H1 (cell line): ENCODE measurements around the gene SYT2. TPM values are rescaled to one million over a fixed set of nuclear protein-coding genes. Genes with fewer than 3 reads are reported as not detected.

Source experiments
- CTCF ChIA-PET: fragments of 300-600 bp; sonication (Branson Sonifier 250); formaldehyde crosslinking; loops from one replicate; lab custom pipeline; 2021; ENCODE audit not compliant: partially characterized antibody; lab: Charles Lee
- POLR2A ChIA-PET: fragments of 300-600 bp; sonication (Branson Sonifier 250); formaldehyde crosslinking; loops from one replicate; lab custom pipeline; 2021; ENCODE audit warnings: inconsistent platforms; ENCODE audit not compliant: partially characterized antibody; lab: Charles Lee
- DNase-seq, 2 experiments: peaks; one replicate each; pipeline versions ENCODE4 v3.0.0 to v3.0.0-alpha.2; 2010 to 2022; ENCODE audit warnings: low spot score in 2 of 2, low read depth in 1 of 2, mixed read lengths in 1 of 2
- FAIRE-seq: peaks from 2 replicates; lab custom pipeline; 2011; peaks lifted over from hg19 to GRCh38; lab: Jason Lieb, UNC
- H2AFZ ChIP-seq: 2 replicates; pipeline ENCODE4 v1.8.1; 2012; ENCODE audit warnings: low read length, inconsistent platforms
- H2AK5ac ChIP-seq: 2 replicates; pipeline ENCODE4 v1.6.1; 2013; ENCODE audit warnings: low read depth, low read length
- H2BK120ac ChIP-seq: replicated peaks from 2 replicates; pipeline ENCODE3; 2013; ENCODE audit warnings: low read depth, low read length, inconsistent platforms
- H2BK12ac ChIP-seq: 2 replicates; pipeline ENCODE4 v1.6.1; 2013; ENCODE audit warnings: low read depth, low read length
- H2BK15ac ChIP-seq: 2 replicates; pipeline ENCODE4 v1.6.1; 2013; ENCODE audit warnings: low read length
- H2BK20ac ChIP-seq: 2 replicates; pipeline ENCODE4 v1.6.1; 2013; ENCODE audit warnings: low read length
- H2BK5ac ChIP-seq: 2 replicates; pipeline ENCODE4 v1.6.1; 2013; ENCODE audit warnings: low read depth, low read length
- H3K14ac ChIP-seq: 2 replicates; pipeline ENCODE4 v1.6.1; 2013; ENCODE audit warnings: inconsistent platforms; ENCODE audit not compliant: insufficient read length
- H3K18ac ChIP-seq: 2 replicates; pipeline ENCODE4 v1.6.1; 2013; ENCODE audit warnings: low read length; ENCODE audit errors: extremely low read depth
- H3K23ac ChIP-seq: 2 replicates; pipeline ENCODE4 v1.6.1; 2013; ENCODE audit warnings: inconsistent platforms; ENCODE audit not compliant: insufficient read length
- H3K23me2 ChIP-seq: 2 replicates; pipeline ENCODE4 v1.6.1; 2013; ENCODE audit warnings: low read depth, low read length
- H3K27ac ChIP-seq: 2 replicates; pipeline ENCODE4 v1.6.1; 2011; ENCODE audit warnings: low read depth, low read length, inconsistent platforms
- H3K27me3 ChIP-seq, 4 experiments: replicated peaks in 1 of 4; 1 replicate in 1 of 4; 2 replicates in 3 of 4; pipeline versions ENCODE4 v1.6.1 to v1.8.1; 2011 to 2013; ENCODE audit warnings: low read length in 3 of 4, mild to moderate bottlenecking in 3 of 4, inconsistent platforms in 2 of 4, mixed read lengths in 2 of 4, moderate library complexity in 1 of 4; ENCODE audit not compliant: control insufficient read depth in 3 of 4, insufficient read depth in 3 of 4; ENCODE audit errors: extremely low read depth in 1 of 4
- H3K36me3 ChIP-seq, 4 experiments: 2 replicates each; pipeline versions ENCODE4 v1.6.1 to v1.8.1; 2011 to 2013; ENCODE audit warnings: mild to moderate bottlenecking in 4 of 4, low read length in 3 of 4, moderate library complexity in 2 of 4, control low read depth in 1 of 4, inconsistent platforms in 1 of 4; ENCODE audit not compliant: insufficient read depth in 4 of 4, control insufficient read depth in 2 of 4
- H3K4ac ChIP-seq: replicated peaks from 2 replicates; pipeline ENCODE3; 2013; ENCODE audit warnings: low read length, low read depth, mixed read lengths, inconsistent platforms; ENCODE audit not compliant: insufficient read length
- H3K4me1 ChIP-seq, 4 experiments: replicated peaks in 1 of 4; 1 replicate in 1 of 4; 2 replicates in 3 of 4; pipeline versions ENCODE4 v1.6.1 to v1.8.1; 2011 to 2013; ENCODE audit warnings: low read length in 3 of 4, inconsistent platforms in 2 of 4, mixed read lengths in 1 of 4; ENCODE audit not compliant: insufficient read depth in 4 of 4, control insufficient read depth in 3 of 4
- H3K4me2 ChIP-seq, 2 experiments: 2 replicates each; pipeline versions ENCODE4 v1.6.1 to v1.8.1; 2011 to 2013; ENCODE audit warnings: low read depth in 2 of 2, low read length in 2 of 2, control low read depth in 1 of 2, inconsistent platforms in 1 of 2, mild to moderate bottlenecking in 1 of 2; ENCODE audit not compliant: insufficient read depth in 1 of 2
- H3K4me3 ChIP-seq, 4 experiments: fragments of 200-600, 300-600 bp in 1 of 4; sonication (generic), shearing (Covaris generic), sonication (Bioruptor Twin) in 1 of 4; 2 replicates each; pipeline versions ENCODE4 v1.5.1 to v1.8.1; 2011 to 2016; ENCODE audit warnings: low read length in 4 of 4, low read depth in 3 of 4, control low read depth in 2 of 4, inconsistent platforms in 2 of 4, mild to moderate bottlenecking in 2 of 4, mixed read lengths in 1 of 4, moderate library complexity in 1 of 4; ENCODE audit not compliant: insufficient read depth in 2 of 4; ENCODE audit errors: extremely low read depth in 1 of 4
- H3K56ac ChIP-seq: replicated peaks from 2 replicates; pipeline ENCODE3; 2013; ENCODE audit warnings: low read depth, mild to moderate bottlenecking, mixed read lengths, low read length, inconsistent platforms; ENCODE audit not compliant: insufficient read length
- H3K79me1 ChIP-seq: 2 replicates; pipeline ENCODE4 v1.6.1; 2013; ENCODE audit warnings: low read depth, low read length, control low read depth
- H3K79me2 ChIP-seq, 2 experiments: 2 replicates each; pipeline versions ENCODE4 v1.6.1 to v1.8.1; 2012 to 2013; ENCODE audit warnings: low read length in 2 of 2, mild to moderate bottlenecking in 2 of 2, inconsistent platforms in 1 of 2; ENCODE audit not compliant: insufficient read depth in 2 of 2, control insufficient read depth in 1 of 2
- H3K9ac ChIP-seq, 4 experiments: replicated peaks in 1 of 4; 1 replicate in 1 of 4; 2 replicates in 3 of 4; pipeline versions ENCODE4 v1.6.1 to v1.8.1; 2011 to 2013; ENCODE audit warnings: low read depth in 3 of 4, low read length in 3 of 4, control low read depth in 2 of 4, mild to moderate bottlenecking in 2 of 4, moderate library complexity in 2 of 4, inconsistent platforms in 1 of 4; ENCODE audit errors: extremely low read depth in 1 of 4
- H3K9me3 ChIP-seq, 2 experiments: 2 replicates each; pipeline versions ENCODE4 v1.6.1 to v1.8.1; 2012 to 2013; ENCODE audit warnings: mild to moderate bottlenecking in 2 of 2, moderate library complexity in 2 of 2, control low read depth in 1 of 2, inconsistent platforms in 1 of 2, low read depth in 1 of 2, low read length in 1 of 2, mixed read lengths in 1 of 2; ENCODE audit not compliant: insufficient read depth in 2 of 2
- H4K20me1 ChIP-seq, 2 experiments: replicated peaks in 1 of 2; 2 replicates each; pipeline versions ENCODE3 to v1.8.1; 2011 to 2013; ENCODE audit warnings: inconsistent platforms in 2 of 2, low read length in 2 of 2, mild to moderate bottlenecking in 1 of 2; ENCODE audit not compliant: insufficient read depth in 2 of 2, control insufficient read depth in 1 of 2
- H4K5ac ChIP-seq: 2 replicates; pipeline ENCODE4 v1.6.1; 2013; ENCODE audit warnings: low read length, low read depth, mixed read lengths, inconsistent platforms; ENCODE audit not compliant: insufficient read length
- H4K8ac ChIP-seq: 2 replicates; pipeline ENCODE4 v1.8.0; 2013; ENCODE audit warnings: mild to moderate bottlenecking, moderate library complexity, low read length, inconsistent platforms; ENCODE audit not compliant: insufficient read depth; ENCODE audit errors: extremely low read depth
- H4K91ac ChIP-seq: replicated peaks from 2 replicates; pipeline ENCODE3; 2013; ENCODE audit warnings: low read length, mixed read lengths, inconsistent platforms; ENCODE audit not compliant: insufficient read length
- EZH2 ChIP-seq: fragments of 200-600 bp; sonication (generic); IDR thresholded peaks from 2 replicates; pipeline ENCODE4 v1.7.1; 2012; ENCODE audit warnings: low read depth, mild to moderate bottlenecking, moderate library complexity, low read length, inconsistent platforms; ENCODE audit not compliant: severe bottlenecking
- JUN ChIP-seq: IDR thresholded peaks from 2 replicates; pipeline ENCODE4 v1.6.1; 2011; ENCODE audit warnings: low read depth, mild to moderate bottlenecking, improper control_type of control experiment, low read length
- POU5F1 ChIP-seq: IDR thresholded peaks from 2 replicates; pipeline ENCODE4 v1.6.1; 2011; ENCODE audit warnings: low read depth, mild to moderate bottlenecking, low read length, moderate library complexity
- SIRT6 ChIP-seq: IDR thresholded peaks from one replicate; pipeline ENCODE4 v1.7.1; 2012; ENCODE audit warnings: low read length, inconsistent platforms
- TBP ChIP-seq: IDR thresholded peaks from 2 replicates; pipeline ENCODE4 v1.6.1; 2011; ENCODE audit warnings: low read depth, low read length, improper control_type of control experiment
- WGBS, 2 experiments: shearing (Covaris generic) in 1 of 2; methylation state at CpG; one replicate each; pipeline versions ENCODE4 v1.1.6 to v1.1.7; 2013 to 2015; ENCODE audit warnings: low lambda C conversion rate in 2 of 2, mixed read lengths in 2 of 2, inconsistent platforms in 1 of 2, low coverage in 1 of 2, missing lambda C conversion rate in 1 of 2; ENCODE audit not compliant: insufficient replicate concordance in 2 of 2, insufficient coverage in 1 of 2, insufficient read length in 1 of 2; ENCODE audit errors: extremely low coverage in 1 of 2, missing lambda C conversion rate in 1 of 2; 5-methylcytosine and 5-hydroxymethylcytosine counted together
- polyA plus RNA-seq, 7 experiments: library from polyadenylated mRNA; depleted of rRNA in 3 of 7; stranded (reverse) in 5 of 7; unstranded in 2 of 7; fragments of >200 nt in 5 of 7; fragments of 200-250 nt in 2 of 7; gene quantifications; 1 replicate in 5 of 7; 2 replicates in 1 of 7; 4 replicates in 1 of 7; pipeline versions ENCODE4 v1.2.1 to v1.2.3, GENCODE V29; 2011 to 2013; ENCODE audit warnings: missing spikeins in 2 of 7, mixed read lengths in 2 of 7
- total RNA-seq: library from RNA; stranded (reverse); fragmentation: NEBNext Ultra II Directional; extraction: Animal tissue kit (Norgen Biotek cat#: 25700); gene quantifications from 2 replicates; pipeline ENCODE4 v1.2.1, GENCODE V29; 2021

Gene SYT2
- total and polyA plus RNA-seq, 2 of the 8 experiments (the other 6 are each of a cell fraction or from before 2014, with no cell fraction given): 2.8 to 11.0 TPM

DNA sequence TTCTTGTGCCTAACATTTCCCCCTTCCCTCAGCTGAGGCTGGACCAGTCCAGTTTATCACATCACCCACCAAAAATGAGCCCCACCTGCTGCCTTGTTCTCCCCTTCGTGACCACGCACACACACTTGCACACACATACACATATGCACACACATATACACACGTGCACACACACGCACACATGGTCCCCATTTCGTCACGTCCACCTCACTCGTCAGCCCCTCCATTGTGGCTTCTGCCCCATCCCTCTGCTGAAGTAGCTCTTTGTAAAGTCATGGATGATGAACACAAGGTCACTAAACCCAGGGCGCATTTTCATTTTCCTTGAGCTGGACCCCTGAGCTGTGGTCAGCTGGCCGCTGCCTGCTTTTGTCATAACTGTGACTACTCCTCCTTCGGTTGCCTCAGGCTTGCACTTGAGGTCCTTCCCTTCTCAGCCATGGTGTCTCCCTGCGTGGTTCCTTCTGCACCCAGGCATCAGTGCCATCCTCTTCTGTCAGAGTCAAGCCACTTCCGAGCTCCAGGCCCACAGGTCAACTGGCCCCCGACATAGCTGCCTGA is 93.8 kb downstream of the SYT2 start:
- POLR2A ChIA-PET: interaction anchor here (1.0 to 1.5 kb wide), 2 partner anchors 16 to 51 kb away, joined by 3 to 5 read pairs; no protein-coding TSS in a partner anchor
- 91% methylated on average over 13 of the region's 13 CpGs; no CpG with 5 or more reads in 1 of the 2 experiments for WGBS, 2 experiments

More for the DNA sequence above, 93.8 kb downstream of the SYT2 start:
- Histone ChIP-seq H4K8ac (no peak overlapping the region; the same call in 1 of the 2 replicates), H2AFZ (no peak overlapping the region), H2BK12ac (0 out of 2 replicates have a peak overlapping the region, but pooled peaks have one; percentile 19), H4K91ac (peak overlapping the region; percentile 65), H3K23me2 (no peaks in the 10 kb centered on the region; the same call in 1 of the 2 replicates), H3K36me3 (no peaks in the 10 kb centered on the region), H3K23ac (no peak overlapping the region), H3K27me3 (no peaks in the 10 kb centered on the region), H3K27ac (no peak overlapping the region), H3K14ac (no peak overlapping the region), H3K9ac (no peak overlapping the region), H2BK120ac (no peak overlapping the region), H3K79me1 (no peaks in the 10 kb centered on the region), H2AK5ac (peak overlapping the region; percentile 48; the same call in 1 of the 2 replicates), H3K18ac (no peak overlapping the region), H3K4me3 (no peak overlapping the region), H4K5ac (no peak overlapping the region), H2BK20ac (no peak overlapping the region), H3K79me2 (no peaks in the 10 kb centered on the region), H3K4me1 (peaks cover 3 to 9% (median 7%) of the 10 kb centered on the region in 4 experiments; a peak in 5 of 7 replicates), H2BK15ac (no peak overlapping the region), H3K56ac (no peak overlapping the region), H3K9me3 (no peaks in the 10 kb centered on the region), H2BK5ac (no peak overlapping the region), H3K4me2 (no peak overlapping the region), H3K4ac (no peak overlapping the region), H4K20me1 (no peaks in the 10 kb centered on the region)
- DNase-seq (no peak), FAIRE-seq (no peak)
- TF ChIP-seq TBP (no peak), JUN (no peak), EZH2 (no peak), POU5F1 (no peak), SIRT6 (no peak)
- CTCF ChIA-PET: interaction anchor here (0.7 to 1.3 kb wide), 7 partner anchors 10 to 112 kb away, joined by 3 to 5 read pairs (median 3); no protein-coding TSS in a partner anchor
